GM21528 (cell line): ENCODE measurements around the gene TNFRSF6B.
"Not testable (repeated sequence)": the region's sequence is repeated elsewhere in the genome, so short reads cannot be mapped to it uniquely, and the experiment has no call there.

Experiments used
- ATAC-seq: cut with Tn5 transposase; IDR thresholded peaks from one replicate; pipeline ENCODE4 v1.9.1; 2021; ENCODE audit warnings: mild to moderate bottlenecking, moderate library complexity; ENCODE audit not compliant: unreplicated experiment, low FRiP score

TNFRSF6B gene

GRCh38 chr20:63706027-63706695 is 9.7 kb downstream of the TNFRSF6B start:
- no peak for ATAC-seq

DNA sequence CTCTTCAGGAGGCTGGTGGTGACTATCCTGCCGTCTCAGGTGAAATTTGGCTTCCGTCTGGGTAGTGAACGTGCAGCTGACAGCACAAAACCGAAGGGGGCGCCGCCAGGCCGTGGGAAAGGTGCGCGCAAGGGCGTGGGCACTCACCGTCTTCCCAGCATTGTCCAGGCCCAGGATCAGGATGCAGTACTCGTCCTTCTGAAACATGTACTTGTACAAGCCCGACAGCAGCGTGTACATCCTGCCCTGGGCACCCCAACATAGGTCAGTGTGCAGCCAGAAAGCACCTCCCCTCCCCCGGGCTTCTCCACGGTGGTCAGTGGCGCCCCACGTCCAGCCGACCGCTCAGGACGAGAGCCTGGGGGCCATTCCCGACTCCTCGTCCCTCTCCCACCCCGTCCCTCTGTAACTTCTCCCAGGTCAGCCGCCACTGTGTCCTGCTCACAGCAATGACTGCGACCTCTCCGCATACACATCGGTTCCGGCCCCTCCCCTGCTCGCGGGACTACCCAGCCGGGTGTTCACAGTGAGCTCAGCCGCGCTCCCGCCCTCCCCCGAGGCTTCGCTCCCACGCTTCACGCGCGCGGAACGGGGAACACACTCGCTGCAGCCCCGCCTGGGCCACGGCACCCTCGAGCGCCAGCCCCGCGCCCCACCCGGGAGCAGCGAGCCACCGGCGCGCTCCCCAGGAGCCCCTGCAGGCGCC is 10.6 kb downstream of the TNFRSF6B start:
- ATAC-seq: peak; percentile 21

DNA sequence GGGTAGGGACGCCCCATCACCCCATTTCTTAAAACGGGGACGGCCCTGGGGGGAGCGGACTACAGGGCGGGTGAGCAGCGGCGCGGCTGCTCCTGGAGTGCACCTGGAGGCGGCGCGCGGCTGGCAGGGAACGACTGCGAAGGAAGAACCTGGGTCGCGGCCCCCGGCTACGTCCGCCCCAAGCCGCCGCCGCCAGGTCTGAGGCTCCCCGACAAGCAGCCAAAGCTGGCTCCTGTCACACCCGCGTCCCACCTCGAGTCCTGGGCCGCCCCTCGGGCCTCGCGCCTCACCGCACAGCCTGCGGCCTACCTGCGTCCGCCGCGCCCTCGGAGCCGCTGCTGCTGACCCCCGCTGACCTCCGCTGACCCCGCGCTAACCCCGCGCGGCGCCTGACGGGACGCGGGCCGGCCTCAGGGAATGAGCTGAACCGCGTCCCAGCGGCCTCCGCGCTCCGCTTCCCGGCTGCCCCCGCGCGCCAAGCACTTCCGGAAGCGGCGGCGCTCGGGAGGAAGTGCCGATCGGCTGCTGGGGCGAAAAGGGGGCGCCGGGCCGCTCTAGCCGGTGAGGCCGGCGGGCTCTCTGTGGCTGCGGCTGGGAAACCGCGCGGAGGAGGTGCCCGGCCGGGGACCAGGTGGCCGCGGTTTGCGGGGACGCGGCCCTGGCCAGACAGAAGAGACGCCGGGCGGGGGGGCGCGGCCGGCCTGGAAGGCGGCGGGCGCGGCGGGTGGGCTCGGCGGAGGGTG is 11.3 kb downstream of the TNFRSF6B start, which contains the start of the genes ARFRP1 and ZGPAT:
Gene ARFRP1 (minus strand): TSS at position 419 of the 743 bp plus-strand sequence. CDS start 885 bp downstream, outside the sequence.
Gene ZGPAT (plus strand): TSS at position 482 of the 743 bp plus-strand sequence. CDS start 542 bp downstream, outside the sequence.
- ATAC-seq: peak; percentile 59

GRCh38 chr20:63708301-63709148 is 12.1 kb downstream of the TNFRSF6B start:
- peak; percentile 6 for ATAC-seq

GRCh38 chr20:63709149-63709527 is 12.7 kb downstream of the TNFRSF6B start:
- no peak for ATAC-seq

GRCh38 chr20:63711085-63711645 is 14.7 kb downstream of the TNFRSF6B start:
- no peak for ATAC-seq

DNA sequence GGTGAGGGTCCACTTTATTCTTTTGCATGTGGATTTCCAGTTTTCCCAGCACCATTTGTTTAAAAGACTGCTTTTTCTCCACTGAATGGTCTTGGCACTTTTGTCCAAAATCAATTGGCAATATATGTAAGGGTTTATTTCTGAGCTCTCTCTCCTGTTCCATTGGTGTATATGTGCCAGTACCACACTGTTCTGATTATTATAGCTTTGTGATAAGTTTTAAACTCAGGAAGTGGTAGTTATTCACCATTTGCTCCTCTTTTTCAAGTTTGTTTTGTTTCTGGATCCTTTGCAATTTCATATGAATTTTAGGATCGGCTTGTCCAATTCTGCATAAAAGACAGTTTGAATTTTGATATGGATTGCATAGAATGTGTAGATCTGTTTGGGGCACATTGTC is 15.7 kb downstream of the TNFRSF6B start:
- ATAC-seq: no peak

DNA sequence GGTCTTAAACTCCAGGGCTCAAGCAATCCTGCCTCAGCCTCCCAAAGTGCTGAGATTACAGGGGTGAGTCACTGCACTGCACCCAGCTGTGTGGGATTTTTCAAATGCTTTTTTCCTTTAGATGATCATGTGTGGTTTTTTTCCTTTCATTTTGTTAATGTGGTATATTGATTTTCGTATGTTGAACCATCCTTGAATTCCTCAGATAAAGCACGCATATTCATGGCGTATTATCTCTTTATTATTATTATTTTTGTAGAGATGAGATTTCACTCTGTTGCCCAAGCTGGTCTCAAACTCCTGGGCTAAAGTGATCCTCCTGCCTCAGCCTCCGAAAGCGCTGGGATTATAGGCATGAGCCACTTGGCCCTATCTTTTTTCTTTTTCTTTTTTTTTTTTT is 18.4 kb downstream of the TNFRSF6B start:
- no peak for ATAC-seq

DNA sequence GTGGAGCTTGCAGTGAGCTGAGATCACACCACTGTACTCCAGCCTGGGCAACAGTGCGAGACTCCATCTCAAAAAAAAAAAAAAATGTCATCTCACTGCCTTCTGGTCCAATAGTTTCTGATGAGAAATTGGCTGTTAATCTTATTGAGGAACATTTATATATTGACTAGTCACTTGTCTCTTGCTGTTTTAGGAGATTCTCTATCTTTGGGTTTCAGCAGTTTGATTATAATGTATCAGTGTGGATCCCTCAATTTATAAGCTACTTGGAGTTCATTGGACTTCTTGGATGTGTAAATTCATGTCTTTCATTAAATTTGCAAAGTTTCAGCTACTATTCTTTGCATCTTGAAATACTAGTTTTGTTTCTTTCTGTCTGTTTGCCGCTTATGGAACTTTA is 22.5 kb downstream of the TNFRSF6B start:
- no peak for ATAC-seq

DNA sequence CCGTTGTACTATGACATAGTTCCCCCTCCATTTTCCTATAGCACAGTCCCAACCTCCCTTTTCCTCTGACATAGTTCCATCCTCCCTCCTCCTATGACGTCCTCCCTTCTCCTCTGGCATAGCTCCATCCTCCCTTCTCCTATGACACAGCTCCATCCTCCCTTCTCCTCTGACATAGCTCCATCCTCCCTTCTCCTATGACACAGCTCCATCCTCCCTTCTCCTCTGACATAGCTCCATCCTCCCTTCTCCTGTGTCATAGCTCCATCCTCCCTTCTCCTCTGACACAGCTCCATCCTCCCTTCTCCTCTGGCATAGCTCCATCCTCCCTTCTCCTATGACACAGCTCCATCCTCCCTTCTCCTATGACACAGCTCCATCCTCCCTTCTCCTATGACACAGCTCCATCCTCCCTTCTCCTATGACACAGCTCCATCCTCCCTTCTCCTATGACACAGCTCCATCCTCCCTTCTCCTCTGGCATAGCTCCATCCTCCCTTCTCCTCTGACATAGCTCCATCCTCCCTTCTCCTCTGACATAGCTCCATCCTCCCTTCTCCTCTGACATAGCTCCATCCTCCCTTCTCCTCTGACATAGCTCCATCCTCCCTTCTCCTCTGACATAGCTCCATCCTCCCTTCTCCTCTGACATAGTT is 26.6 kb downstream of the TNFRSF6B start:
- not testable (repeated sequence) for ATAC-seq

DNA sequence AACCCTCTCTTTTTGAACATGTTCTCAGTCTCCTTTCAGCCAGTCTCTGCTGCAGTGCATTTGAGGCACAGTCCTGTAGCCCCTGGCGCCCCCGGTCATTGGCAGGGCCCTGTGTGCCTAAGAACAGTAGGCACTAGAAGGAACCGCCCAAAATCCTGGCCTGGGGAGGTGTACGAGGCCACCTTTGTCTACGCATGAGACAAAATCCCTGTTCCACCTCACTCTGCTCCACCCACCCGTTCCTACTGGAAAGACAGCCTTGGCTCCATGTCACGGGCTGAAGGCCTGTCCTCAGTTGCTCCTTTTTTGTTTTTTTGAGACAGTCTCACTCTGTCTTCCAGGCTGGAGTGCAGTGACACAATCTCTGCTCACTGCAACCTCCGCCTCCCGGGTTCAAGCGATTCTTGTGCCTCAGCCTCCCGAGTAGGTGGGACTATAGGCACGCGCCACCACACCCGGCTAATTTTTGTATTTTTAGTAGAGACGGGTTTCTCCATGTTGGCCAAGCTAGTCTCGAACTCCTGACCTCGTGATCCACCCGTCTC is 33.8 kb downstream of the TNFRSF6B start:
- not testable (repeated sequence) for ATAC-seq

DNA sequence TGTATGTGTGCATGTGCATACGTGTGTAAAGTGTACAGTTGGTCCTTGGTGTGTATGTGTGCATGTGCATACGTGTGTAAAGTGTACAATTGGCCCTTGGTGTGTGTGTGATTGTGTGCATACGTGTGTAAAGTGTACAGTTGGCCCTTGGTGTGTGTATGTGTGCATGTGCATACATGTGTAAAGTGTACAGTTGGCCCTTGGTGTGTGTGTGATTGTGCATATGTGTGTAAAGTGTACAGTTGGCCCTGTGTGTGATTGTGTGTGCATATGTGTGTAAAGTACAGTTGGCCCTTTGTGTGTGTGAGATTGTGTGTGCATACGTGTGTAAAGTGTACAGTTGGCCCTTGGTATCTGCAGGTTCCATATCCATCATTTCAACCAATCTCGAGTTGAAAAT is 35.0 kb downstream of the TNFRSF6B start:
- no peak for ATAC-seq

DNA sequence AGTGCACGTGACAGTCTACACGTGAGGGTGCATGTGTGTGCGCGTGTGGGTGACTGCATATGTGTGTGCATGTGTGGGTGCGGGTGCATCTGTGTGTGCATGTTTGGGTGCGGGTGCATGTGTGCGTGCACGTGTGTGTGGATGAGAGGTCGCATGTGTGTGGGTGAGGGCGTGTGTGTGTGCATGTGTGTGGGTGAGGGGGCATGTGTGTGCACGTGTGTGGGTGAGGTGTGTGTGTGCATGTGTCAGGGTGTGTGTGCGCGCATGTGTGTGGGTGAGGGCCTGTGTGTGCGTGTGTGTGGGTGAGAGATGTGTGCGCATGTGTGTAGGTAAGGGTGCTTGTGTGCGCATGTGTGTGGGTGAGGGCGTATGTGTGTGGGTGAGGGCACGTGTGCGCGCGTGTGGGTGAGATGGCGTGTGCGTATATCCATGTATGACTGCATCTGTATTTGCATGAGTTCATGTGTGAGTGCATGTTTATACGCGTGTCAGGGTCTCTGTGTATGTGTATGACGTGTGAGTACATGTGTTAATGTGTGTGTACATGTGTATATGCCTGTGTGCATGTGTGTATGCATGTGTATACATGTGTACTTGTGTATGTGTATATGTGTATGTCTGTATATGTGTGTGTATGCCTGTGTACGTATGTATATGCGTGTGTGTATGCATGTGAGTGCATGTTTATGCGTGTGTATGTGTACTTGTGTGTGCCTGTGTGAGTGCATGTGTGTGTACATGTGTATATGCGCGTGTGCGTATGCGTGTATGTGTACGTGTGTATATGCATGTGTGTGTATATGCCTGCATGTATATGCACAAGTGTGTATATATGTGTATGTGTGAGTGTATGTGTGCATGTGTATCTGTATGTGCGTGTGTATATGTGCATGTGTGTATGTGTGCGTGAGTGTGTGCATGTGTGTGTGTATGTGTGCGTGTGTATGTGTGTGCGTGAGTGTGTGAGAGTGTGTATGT is 36.0 kb downstream of the TNFRSF6B start:
- ATAC-seq: no peak

GRCh38 chr20:63733117-63733516 is 36.7 kb downstream of the TNFRSF6B start:
- ATAC-seq: no peak

- no peak for ATAC-seq
These were observed 37.2 kb downstream of the TNFRSF6B start for GRCh38 chr20:63733579-63734081.

DNA sequence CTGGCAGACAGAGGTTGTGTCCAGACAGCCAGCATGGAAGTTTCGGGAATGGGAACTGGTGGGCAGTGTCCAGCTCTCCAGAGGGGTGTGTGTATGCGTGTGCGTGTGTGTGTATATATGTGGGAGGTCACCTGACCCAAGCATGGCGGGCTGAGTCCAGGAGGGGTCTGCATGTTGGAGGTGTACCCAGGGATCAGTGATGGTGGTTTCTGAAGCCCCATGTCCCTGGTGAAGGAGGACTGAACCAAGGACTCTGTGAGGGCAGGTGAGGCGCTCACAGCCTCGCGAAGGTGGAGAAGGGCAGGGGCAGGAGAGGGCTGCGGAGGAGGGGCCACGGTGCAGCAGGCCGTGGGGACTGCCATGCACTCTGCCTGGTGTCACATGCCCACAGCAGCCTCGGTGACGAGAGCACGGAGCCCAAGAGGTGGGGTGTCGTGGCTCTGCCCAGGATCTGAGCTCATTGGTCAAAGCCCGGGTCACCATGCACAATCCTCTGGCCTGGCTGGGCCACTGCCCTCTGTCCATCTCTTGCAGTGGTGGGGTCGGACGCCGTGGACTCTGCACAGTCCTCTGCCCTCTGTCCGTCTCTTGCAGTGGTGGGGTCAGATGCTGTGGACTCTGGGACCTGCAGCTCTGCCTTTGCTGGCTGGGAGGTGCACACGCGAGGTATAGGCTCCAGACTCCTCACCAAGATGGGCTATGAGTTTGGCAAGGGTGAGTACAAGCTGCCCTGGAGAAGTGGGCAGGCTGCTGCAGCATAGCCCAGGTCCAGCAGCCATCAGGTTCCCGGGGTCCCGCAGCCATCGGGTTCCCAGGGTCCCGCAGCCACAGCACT is 37.9 kb downstream of the TNFRSF6B start:
- no peak for ATAC-seq
